HG03442 (cell line): ENCODE data around the gene EGFLAM.
"Not testable (repeated sequence)": the region's sequence is repeated elsewhere in the genome, so short reads cannot be mapped to it uniquely, and the experiment has no call there.

Experiments used
- ATAC-seq: cut with Tn5 transposase; IDR thresholded peaks from one replicate; pipeline ENCODE4 v1.9.1; 2021; ENCODE audit warnings: mild to moderate bottlenecking, moderate library complexity; ENCODE audit not compliant: unreplicated experiment

EGFLAM gene

DNA sequence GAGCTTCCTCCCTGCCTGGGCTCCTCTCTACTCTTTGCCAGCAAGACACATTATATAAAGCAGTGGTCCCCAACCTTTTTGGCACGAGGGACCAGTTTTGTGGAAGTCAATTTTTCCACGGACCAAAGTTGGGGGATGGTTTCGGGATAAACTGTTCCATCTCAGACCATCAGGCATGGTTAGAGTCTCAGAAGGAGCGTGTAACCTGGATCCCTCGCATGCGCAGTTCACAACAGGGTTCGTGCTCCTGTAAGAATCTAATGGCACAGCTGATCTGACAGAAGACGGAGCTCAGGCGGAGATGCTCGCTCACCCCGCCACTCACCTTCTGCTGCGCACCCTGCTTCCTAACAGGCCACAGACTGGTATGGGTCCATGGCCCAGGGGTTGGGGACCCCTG is 155.3 kb downstream of the EGFLAM start:
- no peak for ATAC-seq

DNA sequence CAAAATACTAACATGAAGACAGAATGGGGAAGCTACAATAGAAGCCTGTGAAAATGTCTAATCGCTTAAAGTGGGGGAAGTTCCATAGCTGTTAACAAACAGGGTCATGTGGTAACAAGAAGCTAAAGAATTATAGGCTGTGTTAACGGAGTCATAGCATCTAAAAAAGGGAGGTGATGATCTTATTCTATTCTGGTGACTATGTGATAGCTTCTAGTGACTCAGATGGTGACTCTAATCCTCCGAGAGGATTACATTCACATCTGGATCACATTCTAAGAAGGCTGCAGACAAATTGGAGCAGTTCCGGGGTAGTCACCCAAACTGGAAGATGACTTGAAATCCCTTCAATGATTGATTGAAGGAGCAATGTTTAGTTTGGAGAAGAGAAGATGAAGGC is 156.0 kb downstream of the EGFLAM start:
- ATAC-seq: no peak

DNA sequence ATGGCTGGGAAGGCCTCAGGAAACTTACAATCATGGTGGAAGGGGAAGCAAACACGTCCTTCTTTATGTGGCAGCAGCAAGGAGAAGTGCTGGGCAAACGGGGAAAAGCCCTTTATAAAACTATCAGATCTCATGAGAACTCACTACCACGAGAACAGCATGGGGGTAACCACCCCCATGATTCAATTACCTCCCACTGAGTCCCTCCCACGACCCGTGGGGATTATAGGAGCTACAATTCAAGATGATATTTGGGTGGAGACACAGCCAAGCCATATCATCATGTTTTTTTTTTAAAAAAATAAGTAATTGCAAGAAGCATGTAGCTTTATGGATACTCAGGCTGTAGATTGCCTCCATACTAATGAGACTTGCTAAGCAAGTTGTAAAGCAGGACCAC is 157.4 kb downstream of the EGFLAM start:
- ATAC-seq: not testable (repeated sequence)

GRCh38 chr5:38417658-38418017 is 159.3 kb downstream of the EGFLAM start:
- ATAC-seq: no peak

GRCh38 chr5:38420246-38420645 is 161.9 kb downstream of the EGFLAM start:
- no peak for ATAC-seq

DNA sequence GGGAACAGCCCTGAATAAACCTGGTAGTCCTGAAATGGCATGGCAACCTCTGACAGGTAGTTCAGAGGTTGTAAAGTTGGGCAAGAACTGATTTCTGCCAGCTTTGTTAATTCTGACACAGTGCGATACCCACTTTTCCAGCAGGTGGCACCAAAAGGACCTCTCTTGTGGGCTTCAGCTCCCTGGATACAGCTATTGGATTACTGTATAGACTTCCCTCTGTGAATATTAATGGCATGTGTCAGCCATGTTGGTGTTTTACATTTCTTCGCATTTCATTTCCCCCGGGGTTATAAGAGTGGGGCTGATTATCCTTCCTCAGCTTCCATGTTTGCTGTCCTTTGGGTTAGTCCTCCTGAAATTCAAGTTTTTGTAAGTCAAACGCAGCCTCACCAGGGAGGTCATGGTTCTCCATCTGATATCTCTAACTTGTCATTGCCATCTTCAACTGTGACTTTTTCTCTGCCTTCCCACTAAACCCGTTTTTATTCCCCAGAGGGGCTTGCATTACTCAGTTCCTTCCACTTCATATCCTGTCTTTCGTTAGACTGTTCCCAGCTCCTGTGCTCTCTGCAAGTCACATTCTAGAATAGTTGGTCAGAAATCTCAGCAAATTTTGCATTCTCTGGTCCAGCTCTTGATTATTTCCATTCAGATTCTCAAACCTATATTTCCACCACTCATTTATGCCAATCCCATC is 162.5 kb downstream of the EGFLAM start:
- ATAC-seq: no peak

DNA sequence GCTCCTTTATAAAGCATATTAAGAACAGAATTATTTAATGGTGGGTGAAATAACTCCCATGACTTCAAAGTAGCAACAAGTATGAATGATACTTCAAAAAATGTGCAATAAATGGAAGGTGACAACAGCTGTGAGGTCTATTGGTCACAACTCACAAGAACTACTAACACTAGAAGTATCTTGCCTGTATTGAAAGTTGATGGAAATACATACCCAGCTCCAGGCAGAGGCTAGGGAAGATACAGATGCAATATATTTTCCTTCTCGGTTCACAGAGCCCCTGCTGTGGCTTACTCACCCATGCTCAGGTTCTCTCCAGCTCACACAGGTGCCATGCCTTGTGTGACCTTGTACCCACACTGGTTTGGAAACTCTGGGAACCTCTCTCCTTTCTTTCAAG is 164.3 kb downstream of the EGFLAM start:
- no peak for ATAC-seq

- ATAC-seq: no peak
These were observed 165.2 kb downstream of the EGFLAM start for GRCh38 chr5:38423276-38424147.

DNA sequence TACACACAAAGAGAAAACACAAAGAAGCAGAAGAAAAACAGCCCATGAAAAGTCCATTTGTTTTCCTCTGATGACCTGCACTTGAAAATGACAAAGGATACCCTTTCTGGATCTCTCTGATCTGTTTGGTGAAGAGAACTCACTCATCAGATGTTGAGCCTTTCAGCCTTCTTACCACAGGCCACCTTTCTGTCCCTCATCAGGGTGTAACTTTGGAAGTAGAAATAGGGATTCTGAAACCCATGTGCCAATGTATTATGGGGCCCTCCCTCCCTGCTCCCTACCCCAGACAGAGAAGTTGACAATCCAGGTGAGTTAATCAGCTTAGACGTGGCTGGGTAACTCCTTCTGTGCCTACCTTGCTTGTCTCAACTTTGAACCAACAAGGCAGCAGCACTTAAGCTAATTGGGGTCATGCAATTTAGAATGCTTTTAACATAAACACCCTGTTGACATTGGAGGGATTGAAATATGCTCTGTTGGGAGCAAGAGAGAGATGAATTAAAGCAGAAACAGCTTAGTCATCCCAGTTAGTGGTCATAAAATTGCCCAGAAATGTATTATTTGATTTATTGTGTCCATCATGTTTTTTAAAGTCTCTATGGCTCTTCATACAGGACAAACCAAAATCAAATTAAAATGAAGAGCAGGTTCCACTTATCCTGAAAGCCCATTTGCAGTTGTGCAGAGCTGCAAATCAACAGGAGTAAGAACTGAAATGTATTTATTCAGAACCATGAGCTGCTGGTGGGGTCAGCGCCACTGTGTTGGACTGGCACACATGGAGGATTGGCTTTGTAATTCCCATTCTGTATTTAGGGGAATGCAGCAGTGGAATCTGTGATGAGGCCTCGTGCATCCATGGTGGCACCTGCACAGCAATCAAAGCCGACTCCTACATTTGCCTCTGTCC is 166.0 kb downstream of the EGFLAM start:
- ATAC-seq: no peak

DNA sequence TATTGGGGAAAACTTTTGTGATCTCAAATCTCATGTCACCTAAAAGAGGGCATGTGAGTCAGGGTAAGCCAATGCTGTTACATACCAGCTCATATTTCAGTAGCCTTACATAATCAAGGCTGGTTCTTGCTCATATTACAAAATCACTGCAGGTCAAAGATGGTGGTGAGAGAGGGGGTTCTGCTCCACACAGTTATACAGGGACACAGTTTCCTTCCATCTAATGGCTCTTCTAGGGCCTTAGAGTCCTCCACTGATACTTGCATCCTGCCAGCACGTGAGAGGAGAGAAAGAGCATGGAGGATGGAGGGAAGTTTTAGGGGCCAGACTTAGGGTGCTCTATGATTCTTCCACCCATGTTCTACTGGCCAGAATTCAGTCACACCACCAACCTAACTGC is 168.1 kb downstream of the EGFLAM start:
- ATAC-seq: no peak

DNA sequence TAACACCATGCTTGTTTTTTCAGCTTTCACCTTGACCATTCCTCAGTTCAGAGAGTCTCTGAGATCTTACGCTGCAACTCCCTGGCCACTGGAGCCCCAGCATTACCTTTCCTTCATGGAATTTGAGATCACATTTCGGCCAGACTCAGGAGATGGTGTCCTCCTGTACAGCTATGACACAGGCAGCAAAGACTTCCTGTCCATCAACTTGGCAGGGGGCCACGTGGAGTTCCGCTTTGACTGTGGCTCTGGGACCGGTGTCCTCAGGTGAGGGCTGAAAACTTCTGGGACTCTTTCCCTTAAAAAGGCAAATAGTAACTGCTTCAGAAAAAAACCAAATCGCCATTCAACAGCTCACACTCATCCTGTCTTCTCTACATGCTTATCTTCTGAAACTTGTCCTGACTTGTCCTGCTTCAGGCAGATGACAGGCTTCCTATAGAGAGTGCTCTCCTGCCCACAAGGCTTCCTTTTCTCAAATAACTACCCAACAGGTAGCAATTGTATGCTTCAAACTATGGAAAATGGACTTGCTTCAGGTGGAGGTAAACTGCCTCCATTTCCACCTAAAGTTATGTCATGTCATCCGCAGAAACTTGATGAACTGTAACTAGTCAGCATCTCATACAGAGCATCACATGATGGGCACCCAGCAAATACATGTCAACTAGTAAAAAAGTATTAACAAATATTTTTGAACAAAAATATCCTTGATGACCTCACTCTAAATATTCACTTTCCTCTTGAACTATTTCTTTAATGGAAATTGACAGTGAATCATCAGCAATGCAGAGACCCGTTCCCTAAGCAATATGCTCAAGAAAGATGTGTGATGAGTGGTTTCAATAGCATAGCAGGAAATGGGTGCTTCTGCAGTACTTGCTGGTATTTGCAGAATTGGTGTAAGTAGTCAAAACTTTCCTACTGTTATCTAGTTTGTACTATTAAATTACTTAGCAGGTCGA is 168.9 kb downstream of the EGFLAM start:
- ATAC-seq: no peak

- ATAC-seq: no peak
These were observed 173.0 kb downstream of the EGFLAM start for GRCh38 chr5:38431242-38431853.

GRCh38 chr5:38433160-38433861 is 175.0 kb downstream of the EGFLAM start:
- no peak for ATAC-seq

DNA sequence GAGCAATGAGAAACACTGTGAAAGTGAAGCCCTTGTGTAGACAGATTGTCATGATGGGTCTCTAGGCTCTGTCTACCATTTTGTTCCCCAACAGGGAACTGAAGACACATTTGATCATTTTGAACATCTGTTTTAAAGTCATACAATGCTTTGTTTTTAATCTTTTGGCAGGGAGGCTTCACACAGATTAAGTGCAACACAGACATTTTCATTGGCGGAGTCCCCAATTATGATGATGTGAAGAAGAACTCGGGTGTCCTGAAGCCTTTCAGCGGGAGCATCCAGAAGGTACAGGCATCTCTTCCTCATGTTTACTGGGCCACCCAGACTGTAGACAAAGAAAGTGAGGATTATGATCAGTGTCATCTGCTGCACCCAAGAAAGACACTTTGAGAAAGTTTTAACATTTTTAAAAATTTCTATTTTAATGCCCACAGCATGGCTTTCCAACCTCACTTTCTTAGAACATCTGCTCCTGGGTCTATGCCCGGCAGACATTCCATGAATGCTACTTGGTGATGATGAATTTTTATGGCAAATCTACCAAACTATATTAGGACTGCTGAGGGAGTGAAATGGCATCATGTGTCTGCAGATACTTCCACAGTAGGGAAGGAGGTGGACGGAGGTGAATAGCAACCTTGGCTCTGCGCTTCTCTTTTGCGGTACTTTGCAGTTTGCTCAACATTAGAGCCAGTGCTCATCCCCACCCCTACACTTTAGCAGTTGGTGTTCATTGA is 176.8 kb downstream of the EGFLAM start:
- ATAC-seq: no peak

DNA sequence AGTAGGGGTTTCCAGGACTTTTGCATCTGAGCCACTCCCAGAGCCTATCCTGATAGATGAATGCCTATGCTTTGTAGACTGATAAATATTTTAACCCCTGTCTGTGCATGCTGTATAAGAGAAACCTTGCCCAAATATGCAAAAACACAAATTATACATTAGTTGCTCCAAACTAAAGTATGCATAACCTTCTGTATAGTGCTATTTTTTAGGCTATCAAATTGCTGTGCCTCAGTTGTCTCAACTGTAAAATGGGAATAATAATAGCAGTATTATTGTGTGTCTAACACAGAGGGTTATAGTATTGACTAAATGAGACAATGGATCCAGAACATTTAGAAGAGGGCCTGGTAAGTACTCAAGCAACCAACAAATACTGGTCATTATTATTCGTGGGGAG is 180.4 kb downstream of the EGFLAM start:
- no peak for ATAC-seq

DNA sequence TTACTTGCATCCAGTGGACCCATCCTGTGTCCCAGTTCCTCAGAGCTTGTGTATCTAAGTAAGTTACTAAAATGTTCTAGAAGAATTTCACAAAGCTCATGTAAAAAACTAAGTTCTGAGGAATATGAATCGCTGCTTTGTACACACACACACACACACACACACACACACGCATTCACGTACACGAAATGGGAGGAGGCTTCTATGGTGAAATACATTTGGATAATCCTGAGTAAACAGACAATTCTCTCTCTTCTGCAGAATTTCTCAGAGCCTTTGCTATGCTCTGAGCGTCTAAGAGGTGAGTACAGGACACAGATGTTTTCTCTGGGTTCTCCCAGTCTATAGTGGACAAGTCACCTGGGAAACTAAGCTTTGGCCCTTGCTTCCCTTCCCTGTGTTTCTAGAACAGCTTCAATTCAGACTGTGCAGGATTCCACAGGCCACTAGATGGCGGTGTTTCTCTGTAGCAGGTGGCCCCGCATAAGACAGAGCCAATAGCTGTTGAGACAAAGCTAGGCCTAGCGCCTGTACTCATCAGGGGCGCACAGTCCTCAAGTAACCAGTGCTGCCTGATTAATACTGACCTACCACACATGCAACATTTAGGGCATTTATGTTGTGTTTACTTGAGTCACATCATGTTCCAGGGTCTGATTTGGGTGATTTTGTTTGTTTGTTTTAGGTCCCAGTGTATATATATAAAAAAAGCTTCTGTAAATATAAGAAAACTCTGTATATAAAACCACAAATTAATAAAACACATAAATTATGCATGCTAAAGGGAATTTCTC is 183.3 kb downstream of the EGFLAM start:
- ATAC-seq: peak; percentile 100

GRCh38 chr5:38442247-38442573 is 183.9 kb downstream of the EGFLAM start:
- no peak for ATAC-seq

DNA sequence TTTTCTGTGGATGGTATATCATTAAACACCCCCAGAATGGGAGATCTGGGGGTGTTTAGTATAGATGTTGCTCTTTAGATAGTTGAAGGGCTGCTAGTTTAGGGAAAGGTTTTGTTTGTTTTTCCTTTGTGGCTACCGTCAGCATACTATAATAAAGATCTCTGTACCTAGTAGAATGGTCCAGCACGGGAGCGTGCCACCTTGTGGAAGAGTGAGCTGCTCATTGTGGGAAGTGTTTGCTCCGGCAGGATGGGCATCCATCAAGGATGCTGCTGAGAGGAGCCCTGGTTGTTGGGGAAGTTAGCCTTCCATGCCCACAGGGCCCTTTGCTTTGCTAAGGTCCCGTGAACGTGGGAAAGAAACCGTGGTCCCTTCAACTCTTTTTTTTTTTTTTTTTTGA is 185.0 kb downstream of the EGFLAM start:
- no peak for ATAC-seq
